IMR-90 (cell line): ENCODE results near the gene IRGQ.

Experiments
- CEBPB ChIP-seq: IDR thresholded peaks from 2 replicates; pipeline ENCODE4 v1.6.1; 2012; ENCODE audit warnings: low read depth, low read length, improper control_type of control experiment
- FOS ChIP-seq: fragments of 150-350 bp; IDR thresholded peaks from 2 replicates; pipeline ENCODE4 v1.6.1; 2016; ENCODE audit warnings: low read depth, low read length
- MAFK ChIP-seq: IDR thresholded peaks from 2 replicates; pipeline ENCODE4 v1.6.1; 2012; ENCODE audit warnings: low read depth, low read length, improper control_type of control experiment
- MXI1 ChIP-seq: IDR thresholded peaks from 2 replicates; pipeline ENCODE4 v1.6.1; 2012; ENCODE audit warnings: low read depth, mild to moderate bottlenecking, low read length, moderate library complexity, borderline replicate concordance
- POLR2A ChIP-seq: IDR thresholded peaks from 2 replicates; pipeline ENCODE4 v1.6.1; 2012; ENCODE audit warnings: mild to moderate bottlenecking, low read depth, low read length
- RAD21 ChIP-seq: IDR thresholded peaks from 2 replicates; pipeline ENCODE4 v1.6.1; 2012; ENCODE audit warnings: low read length, improper control_type of control experiment
- RCOR1 ChIP-seq: IDR thresholded peaks from 2 replicates; pipeline ENCODE4 v1.6.1; 2012; ENCODE audit warnings: mild to moderate bottlenecking, low read length, improper control_type of control experiment; ENCODE audit not compliant: insufficient replicate concordance
- RFX5 ChIP-seq: IDR thresholded peaks from 2 replicates; pipeline ENCODE4 v1.8.0; 2012; ENCODE audit warnings: low read depth, mild to moderate bottlenecking, low read length, moderate library complexity
- TF ChIP-seq, protein P1 (sequence below): fragments of 150-350 bp; IDR thresholded peaks from 2 replicates; pipeline ENCODE4 v1.6.1; 2016; ENCODE audit warnings: low read depth, mild to moderate bottlenecking, low read length, moderate library complexity, borderline replicate concordance
- TF ChIP-seq, protein P2 (sequence below): conservative IDR thresholded peaks from 2 replicates; pipeline ENCODE4 v1.5.1; 2012; ENCODE audit warnings: mild to moderate bottlenecking, low read depth, low read length, improper control_type of control experiment
- TF ChIP-seq, protein P3 (sequence below): fragments of 150-350 bp; IDR thresholded peaks from 2 replicates; pipeline ENCODE4 v1.6.1; 2017; ENCODE audit warnings: mild to moderate bottlenecking, antibody characterized with exemption, low read length, low read depth

DNA sequence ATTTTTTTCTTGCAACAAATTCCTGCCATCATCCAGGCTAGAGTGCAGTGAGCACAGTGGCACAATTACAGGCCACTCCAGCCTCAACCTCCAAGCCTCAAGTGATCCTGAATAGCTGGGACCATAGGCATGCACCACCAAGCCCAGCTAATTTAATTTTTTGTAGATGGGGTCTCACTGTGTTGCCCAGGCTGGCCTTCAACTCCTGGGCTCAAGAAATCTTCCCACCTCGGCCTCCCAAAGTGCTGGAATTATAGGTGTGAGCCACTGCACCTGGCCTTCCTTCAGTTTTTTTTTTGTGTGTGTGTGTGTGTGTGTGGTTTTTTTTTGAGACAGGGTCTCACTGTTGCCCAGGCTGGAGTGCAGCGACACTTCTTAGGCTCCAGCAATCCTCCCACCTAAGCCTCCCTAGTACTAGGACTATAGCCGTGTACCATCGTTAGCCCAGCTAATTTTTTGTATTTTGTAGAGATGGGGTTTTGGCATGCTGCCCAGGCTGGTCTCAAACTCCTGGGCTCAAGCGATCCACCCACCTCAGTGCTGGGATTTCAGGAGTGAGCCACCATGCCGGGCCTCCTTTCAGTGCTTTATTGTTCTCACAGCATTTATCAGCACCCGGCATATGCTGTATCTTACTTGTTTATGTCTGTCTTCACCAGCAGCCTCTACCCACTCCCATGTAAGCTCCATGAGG is 10.1 kb upstream of the IRGQ start:
- no peak for TF ChIP-seq POLR2A
- TF ChIP-seq MXI1: no peak
- TF ChIP-seq, protein P1, sequence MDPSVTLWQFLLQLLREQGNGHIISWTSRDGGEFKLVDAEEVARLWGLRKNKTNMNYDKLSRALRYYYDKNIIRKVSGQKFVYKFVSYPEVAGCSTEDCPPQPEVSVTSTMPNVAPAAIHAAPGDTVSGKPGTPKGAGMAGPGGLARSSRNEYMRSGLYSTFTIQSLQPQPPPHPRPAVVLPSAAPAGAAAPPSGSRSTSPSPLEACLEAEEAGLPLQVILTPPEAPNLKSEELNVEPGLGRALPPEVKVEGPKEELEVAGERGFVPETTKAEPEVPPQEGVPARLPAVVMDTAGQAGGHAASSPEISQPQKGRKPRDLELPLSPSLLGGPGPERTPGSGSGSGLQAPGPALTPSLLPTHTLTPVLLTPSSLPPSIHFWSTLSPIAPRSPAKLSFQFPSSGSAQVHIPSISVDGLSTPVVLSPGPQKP: no peak
- no peak for TF ChIP-seq RCOR1
- TF ChIP-seq, protein P2, sequence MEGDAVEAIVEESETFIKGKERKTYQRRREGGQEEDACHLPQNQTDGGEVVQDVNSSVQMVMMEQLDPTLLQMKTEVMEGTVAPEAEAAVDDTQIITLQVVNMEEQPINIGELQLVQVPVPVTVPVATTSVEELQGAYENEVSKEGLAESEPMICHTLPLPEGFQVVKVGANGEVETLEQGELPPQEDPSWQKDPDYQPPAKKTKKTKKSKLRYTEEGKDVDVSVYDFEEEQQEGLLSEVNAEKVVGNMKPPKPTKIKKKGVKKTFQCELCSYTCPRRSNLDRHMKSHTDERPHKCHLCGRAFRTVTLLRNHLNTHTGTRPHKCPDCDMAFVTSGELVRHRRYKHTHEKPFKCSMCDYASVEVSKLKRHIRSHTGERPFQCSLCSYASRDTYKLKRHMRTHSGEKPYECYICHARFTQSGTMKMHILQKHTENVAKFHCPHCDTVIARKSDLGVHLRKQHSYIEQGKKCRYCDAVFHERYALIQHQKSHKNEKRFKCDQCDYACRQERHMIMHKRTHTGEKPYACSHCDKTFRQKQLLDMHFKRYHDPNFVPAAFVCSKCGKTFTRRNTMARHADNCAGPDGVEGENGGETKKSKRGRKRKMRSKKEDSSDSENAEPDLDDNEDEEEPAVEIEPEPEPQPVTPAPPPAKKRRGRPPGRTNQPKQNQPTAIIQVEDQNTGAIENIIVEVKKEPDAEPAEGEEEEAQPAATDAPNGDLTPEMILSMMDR: no peak
- no peak for TF ChIP-seq CEBPB
- TF ChIP-seq RFX5: no peak
- no peak for TF ChIP-seq RAD21
- TF ChIP-seq FOS: no peak
- TF ChIP-seq, protein P3, sequence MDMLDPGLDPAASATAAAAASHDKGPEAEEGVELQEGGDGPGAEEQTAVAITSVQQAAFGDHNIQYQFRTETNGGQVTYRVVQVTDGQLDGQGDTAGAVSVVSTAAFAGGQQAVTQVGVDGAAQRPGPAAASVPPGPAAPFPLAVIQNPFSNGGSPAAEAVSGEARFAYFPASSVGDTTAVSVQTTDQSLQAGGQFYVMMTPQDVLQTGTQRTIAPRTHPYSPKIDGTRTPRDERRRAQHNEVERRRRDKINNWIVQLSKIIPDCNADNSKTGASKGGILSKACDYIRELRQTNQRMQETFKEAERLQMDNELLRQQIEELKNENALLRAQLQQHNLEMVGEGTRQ: no peak
- TF ChIP-seq MAFK: no peak
